ENCODE results near the gene CFAP46. TPM values are rescaled to one million over a fixed set of nuclear protein-coding genes. Genes with fewer than 3 reads are reported as not detected.

Gene CFAP46
- total RNA-seq, 3 donors from 2014 or later, result 0.22 to 0.53 (median 0.42) TPM

GRCh38 chr10:132842397-132842796 is 100.0 kb downstream of the CFAP46 start:
- Mint-ChIP-seq H3K36me3 (ENCODE audit: insufficient read depth) (peaks cover 3% of the 10 kb centered on the region), H3K27me3 (ENCODE audit: low read depth) (peaks cover 7% of the 10 kb centered on the region), H3K4me3 (no peak overlapping the region), H3K4me1 (ENCODE audit: low read depth) (no peaks in the 10 kb centered on the region), H3K9me3 (peaks cover 15% of the 10 kb centered on the region)
- no peak for DNase-seq
- no peak for ATAC-seq

DNA sequence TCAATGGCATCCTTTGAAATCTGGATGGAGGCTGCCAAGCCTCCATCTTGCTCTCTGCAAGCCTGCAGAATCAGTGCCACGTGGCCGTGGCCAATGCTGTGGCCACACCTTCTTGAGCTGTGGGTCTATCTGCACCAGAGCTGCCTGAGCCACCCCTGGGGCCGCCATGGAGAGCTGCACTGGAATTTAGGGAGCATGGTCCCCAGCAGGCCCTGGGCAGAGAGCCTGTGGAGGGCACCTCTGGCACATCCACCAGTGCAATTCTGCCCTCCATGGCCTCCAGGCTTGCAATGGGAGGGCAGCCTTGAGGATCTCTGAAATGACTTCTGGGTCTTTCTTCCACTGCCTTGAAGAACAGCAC is 100.8 kb downstream of the CFAP46 start:
- no peak for ATAC-seq
- no peaks in the 10 kb centered on the region for H3K4me1 Mint-ChIP-seq (ENCODE audit: low read depth)
- H3K9me3 Mint-ChIP-seq, result peaks cover 15% of the 10 kb centered on the region
- H3K27me3 Mint-ChIP-seq (ENCODE audit: low read depth), result peaks cover 7% of the 10 kb centered on the region
- DNase-seq, result no peak
- H3K36me3 Mint-ChIP-seq (ENCODE audit: insufficient read depth), result peaks cover 3% of the 10 kb centered on the region
- no peak overlapping the region for H3K4me3 Mint-ChIP-seq

GRCh38 chr10:132840698-132841614 is 101.4 kb downstream of the CFAP46 start:
- no peak for DNase-seq
- Mint-ChIP-seq H3K4me3 (no peak overlapping the region), H3K36me3 (ENCODE audit: insufficient read depth) (peaks cover 3% of the 10 kb centered on the region), H3K27me3 (ENCODE audit: low read depth) (peaks cover 7% of the 10 kb centered on the region), H3K9me3 (peaks cover 15% of the 10 kb centered on the region), H3K4me1 (ENCODE audit: low read depth) (no peaks in the 10 kb centered on the region)
- ATAC-seq, result no peak

DNA sequence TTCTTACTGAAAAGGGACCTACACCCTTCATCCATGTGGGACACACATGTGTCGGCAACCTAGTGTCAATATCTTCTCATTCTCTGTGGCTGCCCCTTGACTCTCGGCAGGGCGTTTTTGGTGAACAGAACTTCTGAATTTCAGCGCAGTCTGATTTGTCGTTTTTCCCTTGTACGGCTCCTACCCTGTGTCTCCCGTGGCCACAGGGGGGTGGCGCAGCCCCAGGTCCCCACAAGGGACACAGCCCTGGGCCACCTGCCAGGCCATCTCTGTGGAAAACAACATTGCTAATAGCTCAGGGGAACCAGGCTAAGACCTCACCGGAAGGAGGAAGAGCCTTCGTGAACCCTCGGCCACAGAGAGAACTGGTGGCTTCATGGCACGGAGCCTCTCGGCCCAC is 103.3 kb downstream of the CFAP46 start:
- Mint-ChIP-seq H3K9me3 (peaks cover 15% of the 10 kb centered on the region), H3K4me1 (ENCODE audit: low read depth) (no peaks in the 10 kb centered on the region), H3K4me3 (no peak overlapping the region), H3K27me3 (ENCODE audit: low read depth) (peaks cover 7% of the 10 kb centered on the region), H3K36me3 (ENCODE audit: insufficient read depth) (peaks cover 3% of the 10 kb centered on the region)
- ATAC-seq, result no peak
- no peak for DNase-seq

- Mint-ChIP-seq H3K4me1 (ENCODE audit: low read depth) (no peaks in the 10 kb centered on the region), H3K9me3 (peaks cover 15% of the 10 kb centered on the region), H3K36me3 (ENCODE audit: insufficient read depth) (peaks cover 3% of the 10 kb centered on the region), H3K4me3 (no peak overlapping the region), H3K27me3 (ENCODE audit: low read depth) (peaks cover 8% of the 10 kb centered on the region)
- ATAC-seq (no peak), DNase-seq (no peak)
Measured at GRCh38 chr10:132838346-132838970, 103.9 kb downstream of the CFAP46 start.

DNA sequence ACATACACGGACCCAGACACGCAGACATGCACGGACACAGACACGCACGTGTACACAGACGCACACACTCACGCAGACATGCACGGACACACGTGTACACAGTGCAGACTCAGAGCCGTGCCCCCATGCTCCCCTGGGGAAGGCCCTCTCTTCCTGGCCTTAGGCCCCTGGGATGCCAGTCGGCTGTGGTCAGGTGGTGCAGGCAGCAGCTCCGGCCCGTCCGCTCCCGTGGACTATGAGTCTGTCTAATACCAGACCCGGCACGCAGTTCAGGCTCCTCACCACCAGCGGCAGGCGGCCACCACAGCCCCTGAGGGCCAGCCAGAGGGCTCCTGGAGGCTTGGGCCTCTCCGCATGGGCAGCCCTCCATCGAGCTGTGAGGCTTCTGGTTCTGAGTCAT is 104.5 kb downstream of the CFAP46 start:
- no peak for DNase-seq
- H3K9me3 Mint-ChIP-seq, result peaks cover 13% of the 10 kb centered on the region
- peaks cover 3% of the 10 kb centered on the region for H3K36me3 Mint-ChIP-seq (ENCODE audit: insufficient read depth)
- H3K4me1 Mint-ChIP-seq (ENCODE audit: low read depth), result no peaks in the 10 kb centered on the region
- no peak for ATAC-seq
- H3K27me3 Mint-ChIP-seq (ENCODE audit: low read depth), result peaks cover 8% of the 10 kb centered on the region
- no peak overlapping the region for H3K4me3 Mint-ChIP-seq

DNA sequence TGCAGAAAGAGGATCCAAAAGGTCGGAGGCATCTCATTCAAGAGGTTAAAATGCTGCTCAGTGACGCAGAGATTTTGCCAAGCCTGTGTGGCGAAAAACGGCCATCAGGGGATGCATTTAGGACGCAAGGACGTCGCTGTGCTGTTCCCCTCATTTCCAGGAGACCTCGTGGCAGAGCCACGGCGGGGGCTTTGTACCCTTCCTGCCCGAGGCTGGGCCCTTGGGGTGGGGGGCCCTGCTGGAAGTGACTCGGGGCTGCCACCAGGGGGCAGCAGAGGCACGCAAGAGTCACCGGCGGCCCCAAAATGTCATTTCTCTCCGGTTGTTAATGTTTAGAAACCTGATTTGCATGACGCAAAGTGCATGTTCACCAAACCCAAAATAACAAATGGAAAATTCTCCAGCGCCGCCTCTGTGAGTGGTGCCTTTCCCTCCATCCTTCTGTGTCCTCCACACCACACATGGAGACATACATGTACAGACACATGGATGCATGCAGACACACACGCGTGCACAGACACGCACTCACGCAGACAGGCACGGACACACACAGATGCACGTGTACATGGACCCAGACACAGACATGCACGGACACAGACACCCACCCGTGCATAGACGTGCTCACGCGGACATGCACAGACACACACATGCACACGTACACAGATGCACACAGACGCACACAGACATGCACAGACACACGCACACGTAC is 105.4 kb downstream of the CFAP46 start:
- Mint-ChIP-seq H3K4me1 (ENCODE audit: low read depth) (no peaks in the 10 kb centered on the region), H3K36me3 (ENCODE audit: insufficient read depth) (no peaks in the 10 kb centered on the region), H3K9me3 (peaks cover 4% of the 10 kb centered on the region), H3K27me3 (ENCODE audit: low read depth) (peaks cover 4% of the 10 kb centered on the region), H3K4me3 (no peak overlapping the region)
- ATAC-seq, result peak; percentile 35 to 51
- DNase-seq, result peak; percentile 27

DNA sequence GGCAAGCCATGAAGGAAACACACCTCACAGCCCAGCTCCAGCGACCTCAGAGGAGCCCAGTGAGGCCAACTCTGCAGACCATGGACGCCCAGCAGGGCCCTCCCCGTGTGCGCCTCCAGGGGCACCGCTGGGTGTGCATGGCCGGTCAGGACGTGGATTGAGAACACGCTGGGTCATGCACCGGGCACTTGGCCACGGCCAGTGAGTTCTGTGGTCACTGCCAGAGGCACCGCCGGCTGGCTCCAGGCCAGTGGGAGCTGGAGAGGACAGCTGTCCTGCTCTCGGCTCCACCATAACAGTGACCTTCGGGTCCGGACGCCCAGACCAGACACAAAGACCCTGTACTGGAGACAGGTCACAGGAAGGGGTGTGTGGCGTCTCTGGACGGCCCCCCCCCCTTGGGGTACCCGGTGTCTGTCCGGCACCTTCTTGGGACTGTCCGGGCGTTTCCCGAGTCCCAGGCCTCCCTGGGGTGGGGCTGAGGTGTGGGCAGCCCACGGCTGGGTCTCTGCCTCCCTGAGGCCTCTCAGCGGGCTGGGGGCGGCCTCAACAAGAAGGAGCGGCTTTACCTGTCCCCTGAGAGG is 106.0 kb downstream of the CFAP46 start:
- peaks cover 1% of the 10 kb centered on the region for H3K27me3 Mint-ChIP-seq (ENCODE audit: low read depth)
- ATAC-seq (no peak), DNase-seq (no peak)
- no peaks in the 10 kb centered on the region for H3K36me3 Mint-ChIP-seq (ENCODE audit: insufficient read depth)
- no peaks in the 10 kb centered on the region for H3K4me1 Mint-ChIP-seq (ENCODE audit: low read depth)
- no peak overlapping the region for H3K4me3 Mint-ChIP-seq
- no peaks in the 10 kb centered on the region for H3K9me3 Mint-ChIP-seq

GRCh38 chr10:132835848-132836233 is 106.5 kb downstream of the CFAP46 start:
- H3K4me3 Mint-ChIP-seq, result no peak overlapping the region
- no peak for ATAC-seq
- no peaks in the 10 kb centered on the region for H3K36me3 Mint-ChIP-seq (ENCODE audit: insufficient read depth)
- no peaks in the 10 kb centered on the region for H3K4me1 Mint-ChIP-seq (ENCODE audit: low read depth)
- no peaks in the 10 kb centered on the region for H3K9me3 Mint-ChIP-seq
- peaks cover 1% of the 10 kb centered on the region for H3K27me3 Mint-ChIP-seq (ENCODE audit: low read depth)
- DNase-seq, result no peak

GRCh38 chr10:132834891-132835847 is 107.2 kb downstream of the CFAP46 start:
- no peak for ATAC-seq
- DNase-seq, result no peak
- H3K4me1 Mint-ChIP-seq (ENCODE audit: low read depth), result no peaks in the 10 kb centered on the region
- no peaks in the 10 kb centered on the region for H3K36me3 Mint-ChIP-seq (ENCODE audit: insufficient read depth)
- peaks cover 1% of the 10 kb centered on the region for H3K27me3 Mint-ChIP-seq (ENCODE audit: low read depth)
- no peak overlapping the region for H3K4me3 Mint-ChIP-seq
- no peaks in the 10 kb centered on the region for H3K9me3 Mint-ChIP-seq

DNA sequence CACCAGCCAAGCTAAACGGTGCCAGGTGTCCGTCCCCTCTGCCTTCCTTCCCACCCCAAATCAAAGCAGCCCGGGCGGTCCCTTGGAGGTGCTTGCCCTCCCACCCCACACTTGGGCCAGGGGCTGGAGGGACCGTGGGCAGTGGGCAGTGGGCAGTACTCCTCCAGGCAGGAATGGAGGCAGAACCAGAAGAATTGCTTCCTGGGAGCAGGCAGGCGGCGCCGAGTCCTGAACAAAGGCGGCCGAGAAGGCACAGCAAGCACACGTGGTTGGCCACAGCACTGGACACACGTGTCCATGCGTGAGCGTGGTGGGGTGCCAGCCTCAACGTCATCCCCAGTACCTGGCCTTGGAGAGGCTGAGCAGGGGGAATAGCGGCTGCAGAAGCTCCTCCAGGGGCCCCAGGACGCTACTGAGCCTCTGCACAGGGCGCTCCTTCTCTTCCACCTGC is 108.0 kb downstream of the CFAP46 start:
- ATAC-seq (no peak), DNase-seq (no peak)
- Mint-ChIP-seq H3K27me3 (ENCODE audit: low read depth) (peaks cover 1% of the 10 kb centered on the region), H3K36me3 (ENCODE audit: insufficient read depth) (no peaks in the 10 kb centered on the region), H3K9me3 (no peaks in the 10 kb centered on the region), H3K4me3 (no peak overlapping the region), H3K4me1 (ENCODE audit: low read depth) (no peaks in the 10 kb centered on the region)

DNA sequence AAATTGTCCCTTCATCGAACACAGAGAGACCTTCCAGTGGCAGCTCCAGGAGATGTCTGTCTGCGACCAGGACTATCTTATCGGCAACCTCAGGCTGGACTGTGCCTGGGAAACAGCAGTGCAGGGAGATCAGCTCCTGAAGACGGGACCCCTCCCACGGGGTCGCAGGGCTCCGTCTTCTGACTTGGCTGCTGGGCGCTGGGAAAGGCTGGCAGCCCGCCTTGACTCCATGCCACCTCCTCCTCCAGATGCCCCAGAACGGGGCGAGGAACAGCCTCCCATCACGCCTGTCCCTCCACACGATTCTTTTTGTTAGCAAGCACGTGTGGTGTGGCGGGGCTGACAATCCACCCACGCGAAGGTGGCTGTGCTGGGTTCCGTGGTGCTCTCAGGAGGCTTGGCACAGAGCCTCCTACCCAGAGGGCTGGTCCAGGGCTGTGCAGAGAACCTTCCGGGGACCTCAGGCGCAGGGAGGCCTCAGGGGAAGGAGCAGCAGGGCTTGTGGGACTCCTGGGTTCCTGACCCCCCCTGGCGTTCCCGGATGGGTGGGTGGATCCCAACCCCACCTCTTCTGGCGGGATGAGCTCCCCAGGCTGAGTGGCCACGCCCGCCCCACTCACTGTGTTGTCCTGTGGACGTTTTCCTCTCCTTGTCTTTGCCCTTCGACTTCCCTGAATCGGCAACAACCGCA is 108.8 kb downstream of the CFAP46 start:
- Mint-ChIP-seq H3K9me3 (no peaks in the 10 kb centered on the region), H3K36me3 (ENCODE audit: insufficient read depth) (no peaks in the 10 kb centered on the region), H3K27me3 (ENCODE audit: low read depth) (peaks cover 1% of the 10 kb centered on the region), H3K4me1 (ENCODE audit: low read depth) (no peaks in the 10 kb centered on the region), H3K4me3 (no peak overlapping the region)
- DNase-seq (no peak), ATAC-seq (no peak)
